GM19193 (cell line): ENCODE results near the gene SMTNL1.

Experiments used
- POLR2A ChIP-seq: IDR thresholded peaks from 4 replicates; pipeline ENCODE4 v1.6.1; 2011; ENCODE audit not compliant: insufficient read depth, insufficient read length; ENCODE audit errors: extremely low read depth

The SMTNL1 gene

GRCh38 chr11:57536947-57537619 is at the start of gene SMTNL1:
TSS of gene SMTNL1 (plus strand) at chr11:57537595. CDS start at chr11:57542643, 5,048 bp downstream.
- TF ChIP-seq POLR2A, result no peak

DNA sequence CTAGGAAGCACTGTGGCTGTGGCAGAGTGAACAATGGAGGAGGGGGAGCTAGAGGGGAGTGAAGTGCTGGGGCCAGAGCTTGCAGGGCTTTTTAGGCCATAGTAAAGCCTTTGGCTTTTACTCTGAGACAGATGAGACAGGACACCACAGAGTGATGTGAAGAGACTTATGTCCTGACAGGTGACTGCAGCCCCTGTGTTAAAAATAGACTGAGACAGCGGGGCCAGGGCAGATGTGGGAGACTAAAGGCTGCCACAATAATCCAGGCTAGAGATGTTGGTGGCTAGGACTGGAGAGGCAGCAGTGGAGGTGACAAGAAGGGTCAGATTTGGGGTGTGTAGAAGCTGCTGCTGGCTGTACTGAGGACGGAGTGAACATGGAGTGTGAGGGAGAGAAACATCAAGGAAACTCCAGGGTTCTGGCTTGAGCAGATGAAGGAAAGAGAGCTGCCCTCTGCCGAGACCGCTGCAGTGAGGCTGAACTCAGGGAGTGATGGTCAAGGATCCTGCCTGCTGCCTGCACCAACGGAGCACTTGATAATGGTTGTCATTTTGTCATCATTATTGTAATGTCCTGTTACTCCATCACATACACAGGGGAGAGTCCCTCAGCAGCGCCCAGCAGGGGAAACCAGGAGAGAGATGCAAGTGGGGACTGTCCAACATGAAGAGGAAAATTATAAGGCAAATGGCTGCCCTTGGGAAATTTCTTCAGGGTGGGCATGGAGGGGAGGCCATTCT is 49.3 kb upstream of the SMTNL1 start:
- no peak for TF ChIP-seq POLR2A

GRCh38 chr11:57490456-57491248 is 46.7 kb upstream of the SMTNL1 start:
- no peak for TF ChIP-seq POLR2A

DNA sequence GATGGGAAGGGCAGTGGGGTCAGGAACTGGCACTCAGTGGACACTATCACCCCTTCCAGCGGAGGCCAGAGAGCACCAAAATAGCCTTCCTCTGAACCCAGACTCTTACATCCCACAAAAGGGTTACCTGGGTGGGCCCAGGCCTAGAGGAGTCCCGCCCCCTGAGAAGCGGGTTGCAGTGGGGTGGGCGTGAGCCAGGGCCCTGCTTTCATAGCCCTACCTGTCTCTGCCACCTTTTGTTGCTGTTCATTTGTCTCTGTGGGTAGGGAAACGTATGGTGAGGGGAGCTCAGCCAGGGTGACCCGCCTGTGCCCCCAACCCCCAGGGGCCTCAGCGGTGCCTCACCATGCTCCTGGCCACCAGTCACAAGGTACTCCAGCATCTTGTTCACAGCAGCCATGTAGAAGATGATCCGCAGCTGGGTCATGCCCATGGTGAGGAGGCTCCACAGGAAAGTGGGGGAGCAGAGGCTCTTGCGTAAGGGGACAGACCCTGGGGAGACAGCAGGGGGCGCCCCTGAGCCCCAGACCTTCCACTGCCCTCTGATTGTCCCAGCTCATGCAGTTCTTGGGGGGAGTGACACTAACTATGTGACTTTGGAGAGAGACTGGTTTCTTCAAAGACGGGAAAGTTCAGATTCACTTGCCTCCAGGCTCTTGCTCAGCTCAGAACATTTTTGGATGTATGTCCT is 45.9 kb upstream of the SMTNL1 start:
- TF ChIP-seq POLR2A, result no peak

DNA sequence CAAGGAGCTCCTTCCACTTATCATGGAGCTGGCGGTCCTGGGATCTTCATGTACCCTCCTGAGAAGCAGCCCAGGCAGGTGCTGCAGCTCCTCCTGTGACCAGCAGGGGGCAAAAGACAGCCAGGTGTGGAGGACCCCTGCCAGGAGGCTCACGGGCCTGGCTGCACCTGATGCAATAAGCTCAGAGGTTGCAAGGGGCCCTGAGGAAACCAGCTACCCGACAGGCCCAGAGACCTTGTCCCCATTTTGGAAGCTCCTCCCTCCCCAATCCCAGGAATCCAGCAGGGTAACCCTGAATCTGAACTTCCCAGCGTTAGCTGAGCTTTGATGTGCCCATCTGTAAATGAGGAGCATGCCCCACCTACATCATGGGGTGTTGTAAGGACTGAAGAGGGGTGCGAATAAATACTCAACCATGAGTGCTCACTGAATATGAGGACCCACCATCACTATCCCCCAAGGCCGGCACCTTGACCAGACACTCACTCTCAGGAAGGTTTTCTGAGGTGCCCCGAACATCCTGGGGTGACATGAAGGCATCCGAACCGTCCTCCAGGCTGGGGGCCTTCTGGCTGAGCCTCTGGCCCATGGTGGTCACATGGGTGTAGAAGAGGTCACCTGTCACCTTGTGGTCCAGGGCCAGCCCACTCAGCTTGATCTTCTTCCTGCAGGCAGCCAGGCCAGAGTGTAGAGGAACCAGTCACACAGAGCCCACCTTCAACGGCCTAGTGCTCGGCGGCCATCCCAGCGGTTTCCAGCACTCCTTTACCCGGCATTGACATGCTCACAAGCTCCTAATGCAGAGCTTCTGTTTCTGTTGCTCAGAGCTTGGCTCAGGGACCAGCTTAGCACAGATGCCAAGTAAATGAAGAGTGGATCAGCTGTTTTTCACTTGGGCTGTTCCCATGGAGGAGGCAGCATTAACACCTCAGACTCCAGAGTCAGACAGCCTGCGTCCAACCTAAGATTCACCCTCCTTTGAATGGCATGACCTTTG is 43.6 kb upstream of the SMTNL1 start:
- no peak for TF ChIP-seq POLR2A

DNA sequence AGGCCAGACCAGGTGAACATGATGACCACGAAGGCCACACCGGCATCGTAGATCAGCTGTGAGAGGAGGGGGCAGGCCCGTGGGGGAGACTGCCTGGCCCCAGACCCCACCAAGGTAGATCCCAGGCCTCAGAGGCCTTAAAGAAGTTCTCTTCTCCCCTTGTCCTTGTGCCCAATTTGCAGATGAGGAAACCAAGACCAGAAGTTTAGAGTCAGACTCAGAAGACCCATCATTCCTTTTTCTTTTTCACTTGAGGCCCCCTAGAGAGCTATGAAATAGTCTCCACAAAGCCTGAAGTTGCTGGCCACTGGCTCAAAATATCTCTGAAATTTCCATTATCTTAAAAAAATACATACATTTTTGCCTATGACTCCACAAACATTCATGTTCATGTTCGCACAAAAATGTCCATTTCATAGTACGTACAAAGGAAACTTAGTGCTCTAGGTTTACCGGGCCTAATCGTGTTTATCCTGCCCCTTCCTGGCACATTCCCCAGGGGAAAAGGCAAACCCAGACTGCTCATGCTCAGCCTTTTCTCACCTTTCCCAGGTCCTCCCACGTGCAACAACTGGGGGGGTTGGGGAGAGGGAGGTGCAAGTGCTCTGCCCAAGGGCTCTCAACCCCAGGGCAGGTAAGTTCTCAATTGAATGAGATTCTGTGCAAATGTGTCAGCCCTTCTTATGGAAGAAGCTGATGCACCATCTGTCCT is 41.1 kb upstream of the SMTNL1 start:
- no peak for TF ChIP-seq POLR2A

DNA sequence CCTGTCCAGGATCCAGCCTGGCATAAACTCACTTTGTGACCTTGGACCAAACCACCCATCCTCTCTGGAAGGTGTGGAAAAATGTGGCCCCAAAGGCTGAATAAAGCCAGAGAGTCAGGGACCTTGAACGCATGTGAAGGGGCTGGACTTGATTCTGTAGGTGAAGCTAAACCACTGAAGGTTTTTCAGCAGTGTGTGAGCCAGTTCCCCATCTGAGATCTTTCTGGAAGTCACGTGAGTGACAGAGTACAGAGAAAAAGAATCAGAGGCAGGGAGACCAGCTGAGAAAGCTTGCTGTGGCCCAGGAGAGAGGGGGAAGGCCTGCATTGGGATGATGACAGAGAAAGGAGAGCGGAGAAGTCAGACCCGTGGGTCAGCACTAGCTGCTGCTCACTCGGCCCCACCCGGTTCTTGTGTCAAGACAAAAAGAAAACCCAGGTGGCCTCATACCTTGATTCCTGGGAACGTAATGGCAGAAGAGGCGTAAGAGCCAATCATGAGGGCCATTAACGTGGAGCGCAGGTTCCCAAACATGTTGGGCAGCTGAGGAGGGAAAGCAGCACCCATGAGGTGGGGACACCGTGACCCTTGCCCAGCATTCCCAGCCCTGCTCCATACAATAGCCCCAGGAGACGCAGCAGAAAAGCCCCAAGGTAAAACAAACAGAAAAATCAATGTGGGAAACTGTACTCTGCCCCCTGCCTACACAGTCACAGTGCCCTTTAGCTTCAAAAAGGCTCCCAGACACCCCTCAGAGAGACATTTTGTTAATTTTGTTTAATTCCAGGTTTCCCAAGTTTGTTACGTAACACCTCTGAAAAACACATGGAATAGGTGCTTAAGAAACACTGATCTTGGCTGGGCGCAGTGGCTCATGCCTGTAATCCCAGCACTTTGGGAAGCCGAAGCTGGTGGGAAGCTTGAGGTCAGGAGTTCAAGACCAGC is 39.8 kb upstream of the SMTNL1 start:
- no peak for TF ChIP-seq POLR2A

DNA sequence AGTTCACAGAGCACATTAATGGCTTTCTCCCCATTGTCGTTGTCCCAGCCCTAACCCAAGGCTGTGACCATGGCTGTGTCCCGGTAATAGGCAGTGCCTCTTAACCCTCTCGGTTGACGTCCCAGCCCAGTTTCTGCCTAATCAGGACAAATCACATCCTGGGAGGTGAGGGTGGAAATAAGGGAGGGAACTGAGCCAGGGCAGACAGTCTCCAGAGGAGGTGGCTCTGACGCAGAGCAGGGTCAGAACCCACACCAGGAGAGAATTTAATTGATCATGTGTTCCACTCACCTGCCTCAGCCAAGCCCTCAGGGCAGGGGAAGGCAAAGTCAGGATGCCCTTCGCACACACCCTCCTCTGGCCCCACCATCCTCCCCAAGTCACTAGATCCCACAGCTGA is 38.9 kb upstream of the SMTNL1 start:
- no peak for TF ChIP-seq POLR2A

GRCh38 chr11:57499413-57499982 is 37.9 kb upstream of the SMTNL1 start:
- no peak for TF ChIP-seq POLR2A

- no peak for TF ChIP-seq POLR2A
Measured at GRCh38 chr11:57499983-57500461, 37.4 kb upstream of the SMTNL1 start.

DNA sequence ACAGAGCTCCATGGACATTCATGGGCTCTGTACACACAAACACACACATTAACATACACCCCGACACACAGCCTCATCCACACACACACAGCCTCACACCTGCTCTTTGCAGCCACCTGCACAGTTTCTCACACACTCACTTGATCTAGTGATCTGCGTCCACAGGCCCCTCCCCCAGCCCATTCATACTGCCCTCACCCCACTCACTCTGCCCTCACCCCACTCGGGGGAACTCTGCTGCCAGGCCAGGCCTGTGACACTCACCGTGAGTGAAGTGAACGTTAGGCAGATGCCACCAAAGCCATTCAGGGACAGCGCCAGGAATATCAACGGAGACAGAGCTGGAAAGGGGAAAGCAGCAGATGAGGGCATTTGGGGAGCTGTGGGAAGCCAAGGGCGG is 36.9 kb upstream of the SMTNL1 start:
- no peak for TF ChIP-seq POLR2A

DNA sequence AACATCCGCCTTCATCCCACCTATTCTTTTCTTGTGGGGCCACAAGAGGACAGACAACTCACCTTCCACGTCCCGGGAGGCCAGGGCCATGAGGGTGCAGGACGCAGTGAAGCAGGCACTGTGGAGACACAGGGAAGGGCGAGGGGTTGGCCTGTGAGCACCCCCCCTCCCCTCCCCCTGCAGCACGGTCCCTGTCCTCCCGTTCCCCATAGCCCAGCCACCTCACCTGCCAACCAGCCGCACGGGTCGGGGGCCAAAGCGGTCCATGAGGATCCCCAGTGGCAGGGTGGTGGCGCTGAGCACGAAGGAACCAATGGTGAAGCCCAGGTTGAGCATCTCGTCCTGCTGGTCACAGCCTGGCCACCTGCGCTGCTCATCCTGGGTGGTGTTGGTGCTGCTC is 36.5 kb upstream of the SMTNL1 start:
- no peak for TF ChIP-seq POLR2A

DNA sequence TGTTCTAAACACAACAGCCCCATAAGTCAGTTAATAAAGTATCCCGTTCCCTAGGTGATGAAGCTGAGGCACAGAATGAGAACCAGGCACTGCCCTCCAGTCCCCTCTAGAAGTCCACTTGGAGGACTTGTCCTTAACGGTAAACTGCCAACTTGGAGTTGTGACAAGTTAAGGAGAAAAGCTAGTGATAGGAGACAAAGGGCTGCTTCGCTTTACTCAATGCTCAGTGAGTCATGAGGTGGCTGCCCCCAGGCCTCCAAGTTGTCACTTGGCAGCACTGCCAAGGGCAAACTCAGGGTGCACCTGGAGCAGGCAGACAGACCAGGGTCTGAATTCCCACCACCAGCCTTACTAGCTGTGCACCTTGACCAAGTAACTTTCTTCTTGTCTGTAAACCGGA is 35.4 kb upstream of the SMTNL1 start:
- TF ChIP-seq POLR2A, result no peak
